HUES48 (cell line): ENCODE data around the gene DZANK1.
"Not testable (repeated sequence)": the region's sequence is repeated elsewhere in the genome, so short reads cannot be mapped to it uniquely, and the experiment has no call there.

ENCODE experiments used
- H3K27ac ChIP-seq: one replicate; pipeline ENCODE4 v1.7.0; 2013; ENCODE audit warnings: low read depth, low read length, inconsistent platforms
- H3K27me3 ChIP-seq: 2 replicates; pipeline ENCODE4 v1.6.1; 2013; ENCODE audit warnings: mild to moderate bottlenecking, low read length; ENCODE audit not compliant: control insufficient read depth, insufficient read depth
- H3K36me3 ChIP-seq: 2 replicates; pipeline ENCODE4 v1.6.1; 2013; ENCODE audit warnings: low read length; ENCODE audit not compliant: control insufficient read depth, insufficient read depth
- H3K4me1 ChIP-seq: 2 replicates; pipeline ENCODE4 v1.6.1; 2013; ENCODE audit warnings: mild to moderate bottlenecking, low read length; ENCODE audit not compliant: control insufficient read depth, insufficient read depth
- H3K4me3 ChIP-seq: 2 replicates; pipeline ENCODE4 v1.5.1; 2013; ENCODE audit warnings: mild to moderate bottlenecking, low read depth, low read length
- H3K9ac ChIP-seq: 2 replicates; pipeline ENCODE4 v1.6.1; 2013; ENCODE audit warnings: mild to moderate bottlenecking, low read depth, low read length, moderate library complexity
- H3K9me3 ChIP-seq: 2 replicates; pipeline ENCODE4 v1.6.1; 2013; ENCODE audit warnings: low read length; ENCODE audit not compliant: control insufficient read depth, insufficient read depth

The DZANK1 gene

DNA sequence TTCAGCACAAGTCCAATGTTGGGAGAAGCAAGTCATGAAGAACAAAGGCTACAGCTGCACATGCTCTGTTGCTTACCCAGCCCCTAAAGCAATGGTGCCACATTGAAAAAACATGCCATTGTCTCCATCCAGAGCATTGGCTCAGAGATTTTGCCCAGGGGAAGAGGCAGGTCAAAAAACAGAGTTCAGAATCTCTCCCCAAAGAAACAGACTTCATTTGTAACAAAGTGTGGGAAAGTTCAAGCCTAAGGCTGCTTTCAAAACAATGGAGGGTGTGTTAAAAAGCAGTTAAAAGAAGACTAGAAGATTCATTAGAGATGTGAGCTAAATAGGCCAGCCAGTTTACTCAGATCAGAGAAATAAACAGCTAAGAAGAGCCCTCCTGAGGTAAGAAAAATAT, 63.6 kb downstream of the DZANK1 start:
- no peak overlapping the region for H3K27ac ChIP-seq
- no peaks in the 10 kb centered on the region for H3K36me3 ChIP-seq
- H3K9ac ChIP-seq: no peak overlapping the region
- no peak overlapping the region for H3K4me3 ChIP-seq
- H3K27me3 ChIP-seq: no peaks in the 10 kb centered on the region
- no peaks in the 10 kb centered on the region for H3K9me3 ChIP-seq
- H3K4me1 ChIP-seq: no peaks in the 10 kb centered on the region

DNA sequence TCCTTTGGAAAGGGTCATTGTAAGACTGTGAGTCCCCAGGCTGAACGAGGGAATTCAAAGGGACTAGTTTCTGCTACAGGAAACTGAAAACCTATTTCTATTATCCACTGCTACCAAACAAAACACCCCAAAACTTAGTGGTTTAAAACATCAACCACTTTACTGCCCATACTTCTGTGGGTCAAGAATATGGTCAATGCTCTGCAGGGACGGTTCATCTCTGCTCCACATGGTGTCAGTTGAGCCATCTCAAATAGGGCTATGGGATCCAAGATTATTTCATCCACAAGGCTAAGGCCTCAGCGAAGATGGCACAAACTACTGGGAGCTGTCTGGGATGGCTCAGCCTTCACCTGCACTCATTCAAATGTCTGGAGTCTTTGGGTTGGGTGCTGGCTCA, 65.5 kb downstream of the DZANK1 start:
- H3K27me3 ChIP-seq: no peaks in the 10 kb centered on the region
- H3K4me1 ChIP-seq: no peaks in the 10 kb centered on the region
- no peaks in the 10 kb centered on the region for H3K36me3 ChIP-seq
- H3K4me3 ChIP-seq: no peak overlapping the region
- H3K27ac ChIP-seq: no peak overlapping the region
- H3K9ac ChIP-seq: no peak overlapping the region
- no peaks in the 10 kb centered on the region for H3K9me3 ChIP-seq

DNA sequence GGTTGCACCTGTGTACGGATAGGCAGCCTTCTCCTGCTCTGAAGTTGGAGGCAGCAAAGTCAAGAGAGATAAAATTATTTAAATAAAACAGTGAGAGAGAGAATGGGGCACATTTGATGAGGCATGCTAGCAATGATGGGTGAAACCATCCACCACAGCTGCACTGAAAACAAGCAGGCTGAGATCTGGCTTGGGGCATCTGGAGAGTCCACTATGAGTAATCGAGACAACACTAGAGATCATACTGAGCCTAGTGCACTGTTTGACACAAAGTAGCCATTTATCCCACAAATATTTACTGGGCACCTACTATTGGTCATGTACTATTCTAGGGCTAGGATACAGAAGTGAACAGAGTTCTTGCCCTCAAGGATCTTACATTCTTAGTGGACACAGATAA, 66.4 kb downstream of the DZANK1 start:
- no peaks in the 10 kb centered on the region for H3K4me1 ChIP-seq
- no peak overlapping the region for H3K9ac ChIP-seq
- no peak overlapping the region for H3K4me3 ChIP-seq
- H3K9me3 ChIP-seq: no peaks in the 10 kb centered on the region
- H3K36me3 ChIP-seq: no peaks in the 10 kb centered on the region
- H3K27ac ChIP-seq: no peak overlapping the region
- H3K27me3 ChIP-seq: no peaks in the 10 kb centered on the region

DNA sequence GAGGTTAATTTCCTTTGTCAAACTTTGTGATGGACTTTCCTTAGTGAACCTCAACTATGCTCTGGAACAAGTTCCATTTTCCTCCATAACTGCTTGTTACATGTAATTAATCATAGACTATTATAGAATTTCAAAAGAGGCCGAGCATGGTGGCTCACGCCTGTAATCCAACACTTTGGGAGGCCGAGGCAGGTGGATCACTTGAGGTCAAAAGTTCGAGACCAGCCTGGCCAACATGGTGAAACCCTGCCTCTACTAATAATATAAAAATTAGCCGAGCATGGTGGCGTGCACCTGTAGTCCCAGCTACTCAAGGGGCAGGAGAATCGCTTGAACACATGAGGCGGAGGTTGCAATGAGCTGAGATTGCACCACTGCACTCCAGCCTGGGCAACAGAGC, 68.1 kb downstream of the DZANK1 start:
- H3K9me3 ChIP-seq, H3K27me3 ChIP-seq, H3K9ac ChIP-seq, H3K4me1 ChIP-seq, H3K36me3 ChIP-seq, H3K27ac ChIP-seq, H3K4me3 ChIP-seq: not testable (repeated sequence)

DNA sequence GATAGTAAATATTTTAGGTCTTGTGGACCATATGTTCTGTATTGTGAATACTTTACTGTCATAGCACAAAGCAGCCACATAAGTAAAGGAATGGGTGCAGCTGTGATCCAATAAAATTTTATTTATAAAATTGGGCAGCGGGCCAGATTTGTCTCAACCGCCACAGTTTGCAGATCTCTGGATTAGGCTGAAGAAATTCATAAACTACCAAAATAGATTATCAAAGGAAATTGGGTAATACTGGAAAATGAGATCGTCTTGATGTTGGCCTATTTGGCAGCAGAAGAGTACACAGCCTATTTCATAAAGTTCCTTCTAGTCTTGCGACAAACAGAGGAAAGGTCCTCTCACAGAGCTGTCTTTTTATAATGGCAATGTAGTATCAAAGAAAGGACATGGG, 69.8 kb downstream of the DZANK1 start:
- Histone ChIP-seq H3K4me3 (no peak overlapping the region), H3K27me3 (no peaks in the 10 kb centered on the region), H3K36me3 (no peaks in the 10 kb centered on the region), H3K27ac (no peak overlapping the region), H3K9ac (no peak overlapping the region), H3K4me1 (peaks cover 7% of the 10 kb centered on the region; the same call in 1 of the 2 replicates), H3K9me3 (no peaks in the 10 kb centered on the region)

DNA sequence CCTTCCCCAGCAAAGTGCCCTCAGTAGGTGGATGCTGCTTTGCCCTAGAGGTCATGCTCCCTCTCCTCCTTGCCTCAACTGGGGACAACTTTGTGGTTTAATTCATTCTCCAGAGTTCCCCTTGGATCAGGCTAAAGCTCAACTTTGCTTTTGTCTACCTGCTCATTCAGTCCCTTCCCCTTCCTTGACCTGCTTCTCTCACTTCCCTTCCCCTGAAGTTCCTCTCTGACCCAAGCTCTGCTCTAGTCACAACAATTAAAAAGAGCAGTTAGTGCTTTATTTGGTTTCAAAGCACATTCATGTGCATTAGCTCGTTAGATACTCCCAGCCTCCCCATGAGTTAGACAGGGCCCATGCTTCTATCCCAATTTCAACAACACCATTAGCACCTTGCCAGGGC, 71.3 kb downstream of the DZANK1 start:
- Histone ChIP-seq H3K4me3 (no peak overlapping the region), H3K36me3 (no peaks in the 10 kb centered on the region), H3K27me3 (no peaks in the 10 kb centered on the region), H3K9ac (no peak overlapping the region), H3K9me3 (no peaks in the 10 kb centered on the region), H3K4me1 (peaks cover 7% of the 10 kb centered on the region; the same call in 1 of the 2 replicates), H3K27ac (no peak overlapping the region)

DNA sequence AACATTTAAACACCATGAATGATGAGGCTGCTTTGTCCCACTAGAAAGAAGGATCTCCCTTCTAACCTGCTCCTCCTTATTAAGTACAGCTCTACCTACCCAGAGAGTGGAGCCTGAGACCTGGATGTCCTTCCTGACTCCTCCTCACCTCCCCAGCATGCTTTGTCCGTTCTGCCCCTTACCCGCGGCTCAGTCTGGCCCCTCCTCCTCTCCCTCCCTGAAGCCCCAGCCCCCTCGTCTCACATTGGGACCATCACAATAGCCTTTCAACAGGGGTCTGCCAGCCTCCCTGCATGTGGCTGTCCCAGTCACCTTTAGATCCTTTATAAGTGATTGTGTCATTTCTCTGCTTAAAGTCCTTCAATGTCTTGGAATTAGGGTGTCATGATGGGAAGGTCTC, 72.5 kb downstream of the DZANK1 start:
- H3K27ac ChIP-seq: no peak overlapping the region
- no peaks in the 10 kb centered on the region for H3K9me3 ChIP-seq

DNA sequence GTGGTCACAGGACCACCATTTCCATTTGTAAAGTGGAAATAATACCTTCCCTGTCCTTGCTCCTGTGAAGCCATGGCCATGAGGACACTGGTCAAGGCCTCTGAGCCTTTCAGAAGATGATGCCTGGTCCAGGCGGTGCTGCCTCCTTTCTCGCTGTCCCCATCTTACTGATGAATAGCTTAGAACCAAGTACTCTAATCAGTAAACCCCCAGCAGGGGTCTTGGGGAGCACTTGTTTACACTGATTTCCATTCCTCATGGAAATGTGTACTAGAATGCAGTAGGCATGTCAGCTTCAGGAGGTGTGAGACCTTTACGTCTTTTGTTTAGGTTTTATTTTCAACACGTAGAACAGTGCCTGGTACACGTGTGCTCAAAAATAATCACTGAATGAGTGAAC, 75.1 kb downstream of the DZANK1 start:
- H3K9ac ChIP-seq: no peak overlapping the region
- H3K27ac ChIP-seq: no peak overlapping the region
- H3K36me3 ChIP-seq: peaks cover 19% of the 10 kb centered on the region; the same call in 1 of the 2 replicates
- H3K27me3 ChIP-seq: no peaks in the 10 kb centered on the region
- H3K4me3 ChIP-seq: no peak overlapping the region
- peaks cover 7% of the 10 kb centered on the region; the same call in 1 of the 2 replicates for H3K4me1 ChIP-seq
- H3K9me3 ChIP-seq: no peaks in the 10 kb centered on the region

More for the DNA sequence above, 72.5 kb downstream of the DZANK1 start:
- Histone ChIP-seq H3K4me1 (peaks cover 7% of the 10 kb centered on the region; the same call in 1 of the 2 replicates), H3K36me3 (peaks cover 4% of the 10 kb centered on the region; the same call in 1 of the 2 replicates), H3K9ac (no peak overlapping the region), H3K4me3 (no peak overlapping the region), H3K27me3 (no peaks in the 10 kb centered on the region)

DNA sequence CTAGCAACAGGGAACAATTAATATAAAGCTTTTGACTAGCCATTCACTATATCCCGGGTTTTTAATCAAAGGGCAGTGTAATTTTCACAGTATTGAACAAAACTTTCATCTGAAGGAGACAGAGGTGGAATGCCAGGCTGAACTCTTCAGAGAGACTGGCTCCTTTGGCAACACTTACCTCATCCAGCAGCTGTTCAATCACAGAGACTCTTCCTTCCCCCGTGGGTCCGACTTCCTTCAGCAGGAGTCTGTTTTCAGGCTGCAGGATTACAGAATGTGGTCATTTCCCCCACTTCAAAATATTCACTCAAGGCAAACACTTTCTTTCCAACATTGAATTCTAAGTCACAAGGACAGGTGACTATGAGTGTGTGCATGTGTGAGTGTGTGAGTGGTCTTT, 76.6 kb downstream of the DZANK1 start:
- no peaks in the 10 kb centered on the region for H3K9me3 ChIP-seq
- peaks cover 7% of the 10 kb centered on the region; the same call in 1 of the 2 replicates for H3K4me1 ChIP-seq
- H3K36me3 ChIP-seq: peaks cover 19% of the 10 kb centered on the region; the same call in 1 of the 2 replicates
- no peak overlapping the region for H3K9ac ChIP-seq
- no peak overlapping the region for H3K4me3 ChIP-seq
- H3K27me3 ChIP-seq: no peaks in the 10 kb centered on the region
- no peak overlapping the region for H3K27ac ChIP-seq

DNA sequence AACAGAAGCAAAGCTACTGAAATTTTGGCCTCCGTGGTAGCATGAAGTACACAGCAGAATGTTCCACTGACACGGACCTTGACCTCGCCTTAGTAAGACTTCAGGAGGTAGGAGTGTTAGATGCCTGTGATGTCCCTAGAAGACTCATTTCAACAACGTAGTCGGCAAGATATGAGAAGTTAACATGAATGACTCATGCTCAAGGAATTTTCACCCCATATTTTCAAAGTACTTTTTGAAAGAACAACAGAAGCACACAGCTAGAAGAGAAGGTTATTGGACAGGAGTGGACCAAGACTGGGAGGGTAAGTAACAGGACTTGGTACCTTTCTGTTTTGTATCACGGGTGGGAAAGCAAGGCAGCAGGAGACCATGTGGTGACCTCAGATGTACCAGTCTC, 78.0 kb downstream of the DZANK1 start:
- Histone ChIP-seq H3K27me3 (no peaks in the 10 kb centered on the region), H3K4me1 (no peaks in the 10 kb centered on the region), H3K27ac (no peak overlapping the region), H3K9me3 (no peaks in the 10 kb centered on the region), H3K4me3 (no peak overlapping the region), H3K36me3 (peaks cover 19% of the 10 kb centered on the region; the same call in 1 of the 2 replicates), H3K9ac (no peak overlapping the region)

DNA sequence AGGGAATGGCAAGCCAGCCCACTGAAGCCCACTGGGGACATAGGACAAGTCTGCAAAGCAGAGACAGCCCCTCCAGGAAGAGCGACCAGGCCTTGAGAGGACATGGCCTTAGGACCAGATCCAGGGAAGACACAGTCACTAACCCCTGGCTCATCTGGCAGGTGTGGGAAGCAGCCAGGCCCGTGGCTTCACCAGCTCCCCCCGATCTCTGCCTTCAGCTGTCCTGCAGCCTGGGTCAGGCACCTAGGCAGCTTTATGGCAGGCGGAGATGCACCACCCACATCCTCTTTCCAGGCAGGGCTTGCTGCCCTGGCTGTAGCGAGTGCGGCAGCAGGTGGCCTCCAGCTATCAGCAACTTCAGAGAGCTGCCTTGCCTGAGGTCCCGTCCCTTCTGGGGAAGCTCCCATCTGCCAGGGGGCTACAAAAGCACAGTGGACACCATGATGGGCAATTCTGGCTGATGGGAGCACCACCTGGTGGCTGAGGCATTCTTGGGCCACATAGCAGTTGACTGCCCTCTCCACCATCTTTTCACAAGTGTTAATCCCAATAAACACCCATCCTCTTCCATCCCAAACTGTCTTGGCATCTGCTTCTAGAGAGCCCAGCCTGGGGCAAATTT, 85.8 kb downstream of the DZANK1 start:
- H3K36me3 ChIP-seq: no peaks in the 10 kb centered on the region
- H3K4me1 ChIP-seq: no peaks in the 10 kb centered on the region
- no peak overlapping the region for H3K27ac ChIP-seq
- H3K9ac ChIP-seq: no peak overlapping the region
- H3K27me3 ChIP-seq: no peaks in the 10 kb centered on the region
- peaks cover 5% of the 10 kb centered on the region; the same call in 1 of the 2 replicates for H3K9me3 ChIP-seq
- H3K4me3 ChIP-seq: no peak overlapping the region
